ENCODE data around the gene DISP3.

The DISP3 gene

GRCh38 chr1:11558871-11559590 lies 80.1 kb downstream of the DISP3 start:
- H3K27me3 Mint-ChIP-seq = peaks cover 27% of the 10 kb centered on the region
- H3K9me3 Mint-ChIP-seq = no peaks in the 10 kb centered on the region

GRCh38 chr1:11559591-11559970 lies 80.6 kb downstream of the DISP3 start:
- H3K4me3 Mint-ChIP-seq = no peak overlapping the region
- no peaks in the 10 kb centered on the region for H3K4me1 Mint-ChIP-seq
- no peaks in the 10 kb centered on the region for H3K9me3 Mint-ChIP-seq
- no peak overlapping the region for H3K27ac Mint-ChIP-seq
- H3K27me3 Mint-ChIP-seq = peaks cover 22% of the 10 kb centered on the region
- H3K36me3 Mint-ChIP-seq = no peaks in the 10 kb centered on the region

More at GRCh38 chr1:11558871-11559590, 80.1 kb downstream of the DISP3 start:
- Mint-ChIP-seq H3K4me3 (no peak overlapping the region), H3K27ac (no peak overlapping the region), H3K4me1 (no peaks in the 10 kb centered on the region), H3K36me3 (no peaks in the 10 kb centered on the region)

- Mint-ChIP-seq H3K27me3 (peaks cover 18% of the 10 kb centered on the region), H3K27ac (no peak overlapping the region)
Observed at GRCh38 chr1:11560061-11560460, 81.1 kb downstream of the DISP3 start.

GRCh38 chr1:11561740-11562139 lies 82.8 kb downstream of the DISP3 start:
- Mint-ChIP-seq H3K9me3 (no peaks in the 10 kb centered on the region), H3K36me3 (no peaks in the 10 kb centered on the region), H3K27me3 (peaks cover 13% of the 10 kb centered on the region), H3K27ac (no peak overlapping the region), H3K4me1 (no peaks in the 10 kb centered on the region), H3K4me3 (no peak overlapping the region)

More at GRCh38 chr1:11560061-11560460, 81.1 kb downstream of the DISP3 start:
- H3K4me3 Mint-ChIP-seq = no peak overlapping the region
- no peaks in the 10 kb centered on the region for H3K9me3 Mint-ChIP-seq
- H3K4me1 Mint-ChIP-seq = no peaks in the 10 kb centered on the region
- no peaks in the 10 kb centered on the region for H3K36me3 Mint-ChIP-seq

- Mint-ChIP-seq H3K4me1 (no peaks in the 10 kb centered on the region), H3K27me3 (peaks cover 9% of the 10 kb centered on the region), H3K27ac (no peak overlapping the region), H3K9me3 (no peaks in the 10 kb centered on the region), H3K36me3 (no peaks in the 10 kb centered on the region), H3K4me3 (no peak overlapping the region)
Observed at GRCh38 chr1:11562664-11563063, 83.7 kb downstream of the DISP3 start.

- no peak overlapping the region for H3K4me3 Mint-ChIP-seq
- no peaks in the 10 kb centered on the region for H3K4me1 Mint-ChIP-seq
- H3K9me3 Mint-ChIP-seq = no peaks in the 10 kb centered on the region
- peaks cover 3% of the 10 kb centered on the region for H3K27me3 Mint-ChIP-seq
- no peaks in the 10 kb centered on the region for H3K36me3 Mint-ChIP-seq
- no peak overlapping the region for H3K27ac Mint-ChIP-seq
Observed at GRCh38 chr1:11563560-11564069, 84.7 kb downstream of the DISP3 start.

GRCh38 chr1:11564237-11564636 lies 85.3 kb downstream of the DISP3 start:
- no peaks in the 10 kb centered on the region for H3K9me3 Mint-ChIP-seq
- H3K27me3 Mint-ChIP-seq = peaks cover 3% of the 10 kb centered on the region
- H3K27ac Mint-ChIP-seq = peak overlapping the region; percentile 72
- H3K4me1 Mint-ChIP-seq = no peaks in the 10 kb centered on the region
- H3K4me3 Mint-ChIP-seq = no peak overlapping the region
- no peaks in the 10 kb centered on the region for H3K36me3 Mint-ChIP-seq

GRCh38 chr1:11566042-11566850 lies 87.3 kb downstream of the DISP3 start:
- Mint-ChIP-seq H3K27me3 (peaks cover 3% of the 10 kb centered on the region), H3K4me1 (no peaks in the 10 kb centered on the region), H3K36me3 (no peaks in the 10 kb centered on the region), H3K4me3 (no peak overlapping the region), H3K9me3 (no peaks in the 10 kb centered on the region), H3K27ac (no peak overlapping the region)

- Mint-ChIP-seq H3K36me3 (no peaks in the 10 kb centered on the region), H3K4me1 (peaks cover 5% of the 10 kb centered on the region), H3K27me3 (peaks cover 3% of the 10 kb centered on the region), H3K4me3 (no peak overlapping the region), H3K9me3 (no peaks in the 10 kb centered on the region), H3K27ac (no peak overlapping the region)
Observed at GRCh38 chr1:11567244-11568065, 88.5 kb downstream of the DISP3 start.

- no peaks in the 10 kb centered on the region for H3K27me3 Mint-ChIP-seq
- H3K36me3 Mint-ChIP-seq = no peaks in the 10 kb centered on the region
- no peaks in the 10 kb centered on the region for H3K9me3 Mint-ChIP-seq
- no peak overlapping the region for H3K4me3 Mint-ChIP-seq
- H3K4me1 Mint-ChIP-seq = peaks cover 5% of the 10 kb centered on the region
- no peak overlapping the region for H3K27ac Mint-ChIP-seq
Observed at GRCh38 chr1:11568687-11569086, 89.7 kb downstream of the DISP3 start.

GRCh38 chr1:11569551-11569950 lies 90.6 kb downstream of the DISP3 start:
- no peaks in the 10 kb centered on the region for H3K27me3 Mint-ChIP-seq
- H3K36me3 Mint-ChIP-seq = no peaks in the 10 kb centered on the region
- H3K4me1 Mint-ChIP-seq = peaks cover 5% of the 10 kb centered on the region
- H3K9me3 Mint-ChIP-seq = no peaks in the 10 kb centered on the region
- no peak overlapping the region for H3K4me3 Mint-ChIP-seq
- H3K27ac Mint-ChIP-seq = no peak overlapping the region

GRCh38 chr1:11569954-11570353 lies 91.0 kb downstream of the DISP3 start:
- no peaks in the 10 kb centered on the region for H3K36me3 Mint-ChIP-seq
- H3K9me3 Mint-ChIP-seq = no peaks in the 10 kb centered on the region
- no peak overlapping the region for H3K4me3 Mint-ChIP-seq
- no peak overlapping the region for H3K27ac Mint-ChIP-seq
- H3K4me1 Mint-ChIP-seq = peaks cover 5% of the 10 kb centered on the region
- no peaks in the 10 kb centered on the region for H3K27me3 Mint-ChIP-seq

GRCh38 chr1:11570821-11571380 lies 91.9 kb downstream of the DISP3 start:
- Mint-ChIP-seq H3K27me3 (no peaks in the 10 kb centered on the region), H3K36me3 (no peaks in the 10 kb centered on the region), H3K4me1 (peaks cover 5% of the 10 kb centered on the region), H3K9me3 (no peaks in the 10 kb centered on the region), H3K27ac (no peak overlapping the region), H3K4me3 (no peak overlapping the region)

GRCh38 chr1:11571906-11572616 lies 93.1 kb downstream of the DISP3 start:
- H3K27ac Mint-ChIP-seq = no peak overlapping the region
- no peaks in the 10 kb centered on the region for H3K36me3 Mint-ChIP-seq
- H3K9me3 Mint-ChIP-seq = no peaks in the 10 kb centered on the region
- peaks cover 5% of the 10 kb centered on the region for H3K4me1 Mint-ChIP-seq
- H3K27me3 Mint-ChIP-seq = no peaks in the 10 kb centered on the region
- no peak overlapping the region for H3K4me3 Mint-ChIP-seq

Data from activated naive CD4-positive, alpha-beta T cell treated with anti-CD3 and anti-CD28 coated beads, Interleukin-2, amount 50 U/mL, for 24 hours (primary cell).